Measurements from ENCODE around the gene MT1M. TPM values are rescaled to one million over a fixed set of nuclear protein-coding genes. Genes with fewer than 3 reads are reported as not detected.
A peak's percentile ranks its signal among the peaks of the same experiment; 100 is the strongest.

The MT1M gene
- total RNA-seq, 1 experiment from 2014 or later = 0.39 TPM

DNA sequence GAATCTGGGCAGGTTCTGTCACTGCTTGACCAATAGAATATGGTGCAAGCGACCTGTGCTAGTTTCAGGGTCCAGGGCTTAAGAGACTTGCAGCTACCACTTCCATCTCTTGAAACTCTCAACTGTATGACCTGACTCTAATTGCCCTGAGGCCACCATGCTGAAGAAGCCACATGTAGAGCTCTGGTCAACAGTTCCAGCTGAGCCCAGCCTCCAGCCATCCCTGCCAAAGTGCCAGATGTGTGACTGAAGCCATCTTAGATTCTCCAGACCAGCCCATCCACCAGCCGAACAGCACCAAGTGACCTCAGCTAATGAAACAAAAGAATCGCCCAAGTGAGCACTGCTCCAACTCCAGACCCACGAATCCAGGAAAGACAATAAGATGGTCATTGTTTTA is 27.5 kb upstream of the MT1M start:
- Histone ChIP-seq H3K9me3 (ENCODE audit: control insufficient read depth in 1 of 2, insufficient read depth in 1 of 2, low read depth in 1 of 2, low read length in 2 of 2) (no peaks in the 10 kb centered on the region), H3K27me3 (ENCODE audit: insufficient read depth, low read length) (no peaks in the 10 kb centered on the region), H3K4me3 (replicated peaks in 1 of 2; ENCODE audit: low read depth in 1 of 2, low read length in 2 of 2) (no peak overlapping the region), H3K79me2 (ENCODE audit: insufficient read depth, low read length) (peaks cover 14% of the 10 kb centered on the region), H3K27ac (ENCODE audit: low read depth, low read length) (0 out of 2 replicates have a peak overlapping the region, but pooled peaks have one; percentile 96), H3K9me2 (ENCODE audit: insufficient read depth) (no peaks in the 10 kb centered on the region), H3K36me3 (ENCODE audit: control insufficient read depth in 1 of 2, insufficient read depth in 2 of 2, low read length in 2 of 2) (no peaks in the 10 kb centered on the region), H3K4me1 (ENCODE audit: control insufficient read depth in 1 of 2, insufficient read depth in 2 of 2, low read length in 2 of 2) (peaks cover 38 to 61% of the 10 kb centered on the region in 2 experiments), H4K20me1 (ENCODE audit: insufficient read depth) (no peaks in the 10 kb centered on the region), H2AFZ (ENCODE audit: low read depth, low read length, poor library complexity, severe bottlenecking) (no peak overlapping the region), H3K9ac (ENCODE audit: low read length) (no peak overlapping the region), H3K4me2 (ENCODE audit: low read length) (peak overlapping the region; percentile 95; the same call in 1 of the 2 replicates)
- POLR2A ChIA-PET = interaction anchor here (3.9 to 16.1 kb wide), 2 partner anchors 20 to 96 kb away, joined by 14 to 344 read pairs; partner anchors contain the start of gene MT1E
- TF ChIP-seq, protein P1, sequence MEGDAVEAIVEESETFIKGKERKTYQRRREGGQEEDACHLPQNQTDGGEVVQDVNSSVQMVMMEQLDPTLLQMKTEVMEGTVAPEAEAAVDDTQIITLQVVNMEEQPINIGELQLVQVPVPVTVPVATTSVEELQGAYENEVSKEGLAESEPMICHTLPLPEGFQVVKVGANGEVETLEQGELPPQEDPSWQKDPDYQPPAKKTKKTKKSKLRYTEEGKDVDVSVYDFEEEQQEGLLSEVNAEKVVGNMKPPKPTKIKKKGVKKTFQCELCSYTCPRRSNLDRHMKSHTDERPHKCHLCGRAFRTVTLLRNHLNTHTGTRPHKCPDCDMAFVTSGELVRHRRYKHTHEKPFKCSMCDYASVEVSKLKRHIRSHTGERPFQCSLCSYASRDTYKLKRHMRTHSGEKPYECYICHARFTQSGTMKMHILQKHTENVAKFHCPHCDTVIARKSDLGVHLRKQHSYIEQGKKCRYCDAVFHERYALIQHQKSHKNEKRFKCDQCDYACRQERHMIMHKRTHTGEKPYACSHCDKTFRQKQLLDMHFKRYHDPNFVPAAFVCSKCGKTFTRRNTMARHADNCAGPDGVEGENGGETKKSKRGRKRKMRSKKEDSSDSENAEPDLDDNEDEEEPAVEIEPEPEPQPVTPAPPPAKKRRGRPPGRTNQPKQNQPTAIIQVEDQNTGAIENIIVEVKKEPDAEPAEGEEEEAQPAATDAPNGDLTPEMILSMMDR (IDR thresholded peaks at IDR 0.05 in 2 of 3, conservative IDR thresholded peaks at IDR 0.05 in 1 of 3; ENCODE audit: borderline replicate concordance in 1 of 3, insufficient read depth in 1 of 3, low read depth in 2 of 3, low read length in 2 of 3) = no peak
- no peak for TF ChIP-seq SIN3A (IDR thresholded peaks at IDR 0.05; ENCODE audit: low read depth)
- CTCF ChIA-PET = interaction anchor here (0.9 to 5.3 kb wide), 3 partner anchors 39 to 185 kb away, joined by 3 to 65 read pairs (median 6); no protein-coding TSS in a partner anchor
- BruUV-seq (replicated peaks) = no TSS peak
- RAD21 ChIA-PET (ENCODE audit: low non-redundant PET in 1 of 2, low total read pairs in 2 of 2, uncharacterized antibody in 2 of 2, unreplicated experiment in 2 of 2) = interaction anchor here in 1 of 2 experiments (1.3 to 1.8 kb wide), 2 partner anchors 21 to 97 kb away, joined by 3 to 5 read pairs; partner anchors contain the start of gene MT1E
- DNase-seq (ENCODE audit: low read depth, low spot score) (no peak), ATAC-seq (no peak)
- intact Hi-C loops (cut with micrococcal nuclease) = no loop called here

DNA sequence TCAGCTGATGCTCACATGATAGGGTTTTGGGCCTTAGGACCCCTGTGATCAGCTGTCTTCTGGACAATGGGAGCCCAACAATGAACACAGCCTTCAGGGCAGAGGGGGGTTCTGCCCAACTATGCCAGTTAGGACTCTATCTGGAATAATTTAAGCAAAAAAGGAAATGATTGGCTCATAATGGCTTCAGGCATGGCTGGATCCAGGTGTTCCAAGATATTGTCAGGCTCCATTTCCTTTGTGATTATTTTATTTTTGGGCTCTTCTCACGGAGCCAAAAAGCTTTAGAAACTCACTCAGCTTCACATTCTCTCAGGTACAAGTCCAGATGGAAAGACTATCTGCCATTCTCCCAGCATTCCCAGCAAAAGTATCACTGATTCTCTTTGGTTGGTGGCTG is 27.0 kb upstream of the MT1M start:
- no TSS peak for BruUV-seq (replicated peaks)
- H3K27me3 ChIP-seq (ENCODE audit: insufficient read depth, low read length) = no peaks in the 10 kb centered on the region
- H2AFZ ChIP-seq (ENCODE audit: low read depth, low read length, poor library complexity, severe bottlenecking) = peak overlapping the region; percentile 24
- ChIA-PET CTCF (interaction anchor here (0.9 to 5.3 kb wide), 4 partner anchors 29 to 184 kb away, joined by 3 to 65 read pairs (median 6); no protein-coding TSS in a partner anchor), RAD21 (ENCODE audit: low non-redundant PET in 1 of 2, low total read pairs in 2 of 2, uncharacterized antibody in 2 of 2, unreplicated experiment in 2 of 2) (interaction anchor here (1.2 to 1.8 kb wide), 3 partner anchors 20 to 96 kb away, joined by 3 to 6 read pairs (median 5); partner anchors contain the start of gene MT1E (in 1 of the 2)), POLR2A (interaction anchor here (3.9 to 16.1 kb wide), 2 partner anchors 19 to 96 kb away, joined by 14 to 344 read pairs; partner anchors contain the start of gene MT1E)
- H3K4me2 ChIP-seq (ENCODE audit: low read length) = peak overlapping the region; percentile 95
- DNase-seq (ENCODE audit: low read depth, low spot score) = no peak
- no peaks in the 10 kb centered on the region for H3K36me3 ChIP-seq (ENCODE audit: control insufficient read depth in 1 of 2, insufficient read depth in 2 of 2, low read length in 2 of 2)
- ATAC-seq = no peak
- peak overlapping the region; percentile 91; the same call in 1 of the 2 replicates for H3K9ac ChIP-seq (ENCODE audit: low read length)
- H3K9me2 ChIP-seq (ENCODE audit: insufficient read depth) = no peaks in the 10 kb centered on the region
- 0 out of 4 replicates have a peak overlapping the region, but pooled peaks of 1 of the 2 experiments have one; percentile 85 for H3K4me3 ChIP-seq (replicated peaks in 1 of 2; ENCODE audit: low read depth in 1 of 2, low read length in 2 of 2)
- TF ChIP-seq, protein P2, sequence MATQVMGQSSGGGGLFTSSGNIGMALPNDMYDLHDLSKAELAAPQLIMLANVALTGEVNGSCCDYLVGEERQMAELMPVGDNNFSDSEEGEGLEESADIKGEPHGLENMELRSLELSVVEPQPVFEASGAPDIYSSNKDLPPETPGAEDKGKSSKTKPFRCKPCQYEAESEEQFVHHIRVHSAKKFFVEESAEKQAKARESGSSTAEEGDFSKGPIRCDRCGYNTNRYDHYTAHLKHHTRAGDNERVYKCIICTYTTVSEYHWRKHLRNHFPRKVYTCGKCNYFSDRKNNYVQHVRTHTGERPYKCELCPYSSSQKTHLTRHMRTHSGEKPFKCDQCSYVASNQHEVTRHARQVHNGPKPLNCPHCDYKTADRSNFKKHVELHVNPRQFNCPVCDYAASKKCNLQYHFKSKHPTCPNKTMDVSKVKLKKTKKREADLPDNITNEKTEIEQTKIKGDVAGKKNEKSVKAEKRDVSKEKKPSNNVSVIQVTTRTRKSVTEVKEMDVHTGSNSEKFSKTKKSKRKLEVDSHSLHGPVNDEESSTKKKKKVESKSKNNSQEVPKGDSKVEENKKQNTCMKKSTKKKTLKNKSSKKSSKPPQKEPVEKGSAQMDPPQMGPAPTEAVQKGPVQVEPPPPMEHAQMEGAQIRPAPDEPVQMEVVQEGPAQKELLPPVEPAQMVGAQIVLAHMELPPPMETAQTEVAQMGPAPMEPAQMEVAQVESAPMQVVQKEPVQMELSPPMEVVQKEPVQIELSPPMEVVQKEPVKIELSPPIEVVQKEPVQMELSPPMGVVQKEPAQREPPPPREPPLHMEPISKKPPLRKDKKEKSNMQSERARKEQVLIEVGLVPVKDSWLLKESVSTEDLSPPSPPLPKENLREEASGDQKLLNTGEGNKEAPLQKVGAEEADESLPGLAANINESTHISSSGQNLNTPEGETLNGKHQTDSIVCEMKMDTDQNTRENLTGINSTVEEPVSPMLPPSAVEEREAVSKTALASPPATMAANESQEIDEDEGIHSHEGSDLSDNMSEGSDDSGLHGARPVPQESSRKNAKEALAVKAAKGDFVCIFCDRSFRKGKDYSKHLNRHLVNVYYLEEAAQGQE (IDR thresholded peaks at IDR 0.05; ENCODE audit: low read depth) = no peak
- TF ChIP-seq SIN3A (IDR thresholded peaks at IDR 0.05; ENCODE audit: low read depth) (no peak), ZFX (IDR thresholded peaks at IDR 0.05) (no peak), RAD21 (IDR thresholded peaks at IDR 0.05; ENCODE audit: low read depth) (no peak), SRF (IDR thresholded peaks at IDR 0.05; ENCODE audit: low read depth) (no peak), TCF7L2 (IDR thresholded peaks at IDR 0.05; ENCODE audit: borderline replicate concordance, extremely low read depth, insufficient read depth, insufficient read length) (no peak), FOSL1 (IDR thresholded peaks at IDR 0.05; ENCODE audit: low read depth) (no peak), POLR2A (IDR thresholded peaks at IDR 0.05; ENCODE audit: borderline replicate concordance, extremely low read depth, insufficient read depth, insufficient read length) (no peak), ZNF274 (IDR thresholded peaks at IDR 0.05; ENCODE audit: low read depth, low read length) (no peak), EGR1 (IDR thresholded peaks at IDR 0.05; ENCODE audit: low read depth) (no peak)
- TF ChIP-seq, protein P3, sequence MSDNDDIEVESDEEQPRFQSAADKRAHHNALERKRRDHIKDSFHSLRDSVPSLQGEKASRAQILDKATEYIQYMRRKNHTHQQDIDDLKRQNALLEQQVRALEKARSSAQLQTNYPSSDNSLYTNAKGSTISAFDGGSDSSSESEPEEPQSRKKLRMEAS (IDR thresholded peaks at IDR 0.05) = no peak
- H3K4me1 ChIP-seq (ENCODE audit: control insufficient read depth in 1 of 2, insufficient read depth in 2 of 2, low read length in 2 of 2) = peaks cover 42 to 61% of the 10 kb centered on the region in 2 experiments
- H3K79me2 ChIP-seq (ENCODE audit: insufficient read depth, low read length) = peaks cover 14% of the 10 kb centered on the region
- intact Hi-C loops (cut with micrococcal nuclease) = no loop called here
- H3K27ac ChIP-seq (ENCODE audit: low read depth, low read length) = peak overlapping the region; percentile 96
- H4K20me1 ChIP-seq (ENCODE audit: insufficient read depth) = no peaks in the 10 kb centered on the region
- H3K9me3 ChIP-seq (ENCODE audit: control insufficient read depth in 1 of 2, insufficient read depth in 1 of 2, low read depth in 1 of 2, low read length in 2 of 2) = no peaks in the 10 kb centered on the region
